Activated CD4-positive, alpha-beta T cell treated with anti-CD3 and anti-CD28 coated beads, Interleukin-2, Interleukin-4, amounts not matched to agents 100 ng/mL and 50 ng/mL, durations not matched to agents 16 hours and 8 hours (primary cell): ENCODE data around the gene RNU1-4.
"Not testable (repeated sequence)": the region's sequence is repeated elsewhere in the genome, so short reads cannot be mapped to it uniquely, and the experiment has no call there.

Experiments
- DNase-seq: peaks from one replicate; pipeline ENCODE4 v3.0.0-alpha.2; 2020; ENCODE audit warnings: low spot score

RNU1-4 gene

GRCh38 chr1:16770139-16770759, 29.9 kb downstream of the RNU1-4 start:
- not testable (repeated sequence) for DNase-seq

- not testable (repeated sequence) for DNase-seq
Measured at GRCh38 chr1:16770896-16771446, 30.7 kb downstream of the RNU1-4 start.

GRCh38 chr1:16772275-16773204, 32.2 kb downstream of the RNU1-4 start:
- not testable (repeated sequence) for DNase-seq

- DNase-seq = not testable (repeated sequence)
Measured at GRCh38 chr1:16773205-16773596, 32.9 kb downstream of the RNU1-4 start.

- DNase-seq = not testable (repeated sequence)
Measured at GRCh38 chr1:16773723-16774122, 33.4 kb downstream of the RNU1-4 start.

GRCh38 chr1:16774773-16775172, 34.5 kb downstream of the RNU1-4 start:
- not testable (repeated sequence) for DNase-seq

GRCh38 chr1:16775290-16775689, 35.0 kb downstream of the RNU1-4 start:
- not testable (repeated sequence) for DNase-seq

GRCh38 chr1:16776248-16776647, 35.9 kb downstream of the RNU1-4 start:
- not testable (repeated sequence) for DNase-seq

- not testable (repeated sequence) for DNase-seq
Measured at GRCh38 chr1:16776835-16777234, 36.5 kb downstream of the RNU1-4 start.

- DNase-seq = not testable (repeated sequence)
Measured at GRCh38 chr1:16777821-16778220, 37.5 kb downstream of the RNU1-4 start.

GRCh38 chr1:16779525-16779924, 39.2 kb downstream of the RNU1-4 start:
- DNase-seq = not testable (repeated sequence)

GRCh38 chr1:16781033-16781432, 40.7 kb downstream of the RNU1-4 start:
- not testable (repeated sequence) for DNase-seq

GRCh38 chr1:16781625-16782024, 41.3 kb downstream of the RNU1-4 start:
- not testable (repeated sequence) for DNase-seq

- not testable (repeated sequence) for DNase-seq
Measured at GRCh38 chr1:16784955-16785354, 44.6 kb downstream of the RNU1-4 start.

- DNase-seq = not testable (repeated sequence)
Measured at GRCh38 chr1:16786362-16786761, 46.0 kb downstream of the RNU1-4 start.

GRCh38 chr1:16787175-16787574, 46.9 kb downstream of the RNU1-4 start:
- DNase-seq = not testable (repeated sequence)

- not testable (repeated sequence) for DNase-seq
Measured at GRCh38 chr1:16787711-16788110, 47.4 kb downstream of the RNU1-4 start.
